Measurements from ENCODE around the gene RASGRF1.
A peak's percentile ranks its signal among the peaks of the same experiment; 100 is the strongest.
"Not testable (repeated sequence)": the region's sequence is repeated elsewhere in the genome, so short reads cannot be mapped to it uniquely, and the experiment has no call there.

Gene RASGRF1

GRCh38 chr15:79090487-79091203, at the start of gene RASGRF1:
RASGRF1 (minus strand) TSS chr15:79090780; CDS start chr15:79090498, 282 bp downstream.
- DNase-seq (ENCODE audit: low spot score) = peak; percentile 71

GRCh38 chr15:79136434-79137046, 46.0 kb upstream of the RASGRF1 start:
- DNase-seq (ENCODE audit: low spot score) = peak; percentile 63

GRCh38 chr15:79133309-79133708, 42.7 kb upstream of the RASGRF1 start:
- DNase-seq (ENCODE audit: low spot score) = no peak

- no peak for DNase-seq (ENCODE audit: low spot score)
These were observed 42.2 kb upstream of the RASGRF1 start for GRCh38 chr15:79132770-79133169.

GRCh38 chr15:79132361-79132760, 41.8 kb upstream of the RASGRF1 start:
- DNase-seq (ENCODE audit: low spot score) = no peak

GRCh38 chr15:79130535-79131130, 40.1 kb upstream of the RASGRF1 start:
- peak; percentile 49 for DNase-seq (ENCODE audit: low spot score)

- no peak for DNase-seq (ENCODE audit: low spot score)
These were observed 38.7 kb upstream of the RASGRF1 start for GRCh38 chr15:79129235-79129634.

GRCh38 chr15:79128556-79128955, 38.0 kb upstream of the RASGRF1 start:
- no peak for DNase-seq (ENCODE audit: low spot score)

- DNase-seq (ENCODE audit: low spot score) = no peak
These were observed 33.8 kb upstream of the RASGRF1 start for GRCh38 chr15:79124388-79124787.

- DNase-seq (ENCODE audit: low spot score) = no peak
These were observed 32.4 kb upstream of the RASGRF1 start for GRCh38 chr15:79122991-79123390.

GRCh38 chr15:79122391-79122790, 31.8 kb upstream of the RASGRF1 start:
- DNase-seq (ENCODE audit: low spot score) = no peak

- DNase-seq (ENCODE audit: low spot score) = no peak
These were observed 31.0 kb upstream of the RASGRF1 start for GRCh38 chr15:79121571-79121970.

- peak; percentile 49 for DNase-seq (ENCODE audit: low spot score)
These were observed 27.0 kb upstream of the RASGRF1 start for GRCh38 chr15:79117442-79118204.

GRCh38 chr15:79116771-79117170, 26.2 kb upstream of the RASGRF1 start:
- DNase-seq (ENCODE audit: low spot score) = no peak

- no peak for DNase-seq (ENCODE audit: low spot score)
These were observed 25.5 kb upstream of the RASGRF1 start for GRCh38 chr15:79115986-79116665.

GRCh38 chr15:79113831-79114230, 23.3 kb upstream of the RASGRF1 start:
- DNase-seq (ENCODE audit: low spot score) = no peak

GRCh38 chr15:79111404-79111803, 20.8 kb upstream of the RASGRF1 start:
- not testable (repeated sequence) for DNase-seq (ENCODE audit: low spot score)

- DNase-seq (ENCODE audit: low spot score) = no peak
These were observed 14.6 kb upstream of the RASGRF1 start for GRCh38 chr15:79105141-79105540.

GRCh38 chr15:79102595-79102994, 12.0 kb upstream of the RASGRF1 start:
- DNase-seq (ENCODE audit: low spot score) = no peak

GRCh38 chr15:79101866-79102581, 11.4 kb upstream of the RASGRF1 start:
- DNase-seq (ENCODE audit: low spot score) = no peak

- DNase-seq (ENCODE audit: low spot score) = no peak
These were observed 9.1 kb upstream of the RASGRF1 start for GRCh38 chr15:79099692-79100091.
